ENCODE measurements around the gene UBE2V1.

The UBE2V1 gene

DNA sequence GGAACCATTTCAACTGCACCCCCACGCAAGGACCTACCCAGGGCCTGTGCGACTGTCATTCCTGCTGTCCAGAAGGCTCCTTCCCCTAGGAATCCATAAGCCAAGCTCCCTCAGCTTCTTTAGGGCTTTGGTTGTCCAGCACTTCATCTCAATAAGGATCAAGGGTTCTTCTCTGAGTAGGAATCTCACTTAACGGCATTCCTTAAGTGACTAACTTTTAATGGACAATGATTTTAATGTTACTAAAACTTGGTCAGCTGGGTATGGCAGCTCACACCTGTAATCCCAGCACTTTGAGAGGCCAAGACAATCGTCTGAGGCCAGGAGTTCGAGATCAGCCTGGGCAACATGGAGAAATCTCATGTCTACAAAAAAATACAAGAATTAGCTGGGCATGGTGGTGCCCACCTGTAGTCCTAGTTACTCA, 13.4 kb downstream of the UBE2V1 start:
- peaks cover under 1% of the 10 kb centered on the region; the same call in 1 of the 2 replicates for H3K36me3 ChIP-seq (replicated peaks; ENCODE audit: insufficient read depth, low read length)
- no peak overlapping the region for H3K4me3 ChIP-seq (ENCODE audit: low read length)
- peaks cover 30% of the 10 kb centered on the region for H4K20me1 ChIP-seq (ENCODE audit: insufficient read depth, low read length)
- TF ChIP-seq EZH2 (optimal IDR thresholded peaks at IDR 0.05; ENCODE audit: low read depth, low read length) (no peak), EZH2phosphoT487 (IDR thresholded peaks at IDR 0.05; ENCODE audit: low read length) (no peak)
- TF ChIP-seq, protein P1, sequence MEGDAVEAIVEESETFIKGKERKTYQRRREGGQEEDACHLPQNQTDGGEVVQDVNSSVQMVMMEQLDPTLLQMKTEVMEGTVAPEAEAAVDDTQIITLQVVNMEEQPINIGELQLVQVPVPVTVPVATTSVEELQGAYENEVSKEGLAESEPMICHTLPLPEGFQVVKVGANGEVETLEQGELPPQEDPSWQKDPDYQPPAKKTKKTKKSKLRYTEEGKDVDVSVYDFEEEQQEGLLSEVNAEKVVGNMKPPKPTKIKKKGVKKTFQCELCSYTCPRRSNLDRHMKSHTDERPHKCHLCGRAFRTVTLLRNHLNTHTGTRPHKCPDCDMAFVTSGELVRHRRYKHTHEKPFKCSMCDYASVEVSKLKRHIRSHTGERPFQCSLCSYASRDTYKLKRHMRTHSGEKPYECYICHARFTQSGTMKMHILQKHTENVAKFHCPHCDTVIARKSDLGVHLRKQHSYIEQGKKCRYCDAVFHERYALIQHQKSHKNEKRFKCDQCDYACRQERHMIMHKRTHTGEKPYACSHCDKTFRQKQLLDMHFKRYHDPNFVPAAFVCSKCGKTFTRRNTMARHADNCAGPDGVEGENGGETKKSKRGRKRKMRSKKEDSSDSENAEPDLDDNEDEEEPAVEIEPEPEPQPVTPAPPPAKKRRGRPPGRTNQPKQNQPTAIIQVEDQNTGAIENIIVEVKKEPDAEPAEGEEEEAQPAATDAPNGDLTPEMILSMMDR (IDR thresholded peaks at IDR 0.05; ENCODE audit: low read length), result no peak
- H3K4me1 ChIP-seq (ENCODE audit: low read length), result peaks cover 10% of the 10 kb centered on the region; the same call in 1 of the 2 replicates
- no peak overlapping the region for H3K4me2 ChIP-seq (ENCODE audit: low read depth, low read length)
- no peaks in the 10 kb centered on the region for H3K9me2 ChIP-seq (replicated peaks; ENCODE audit: insufficient read depth, low read length)
- no peak overlapping the region for H3K27ac ChIP-seq (ENCODE audit: low read length)
- no peaks in the 10 kb centered on the region for H3K9me3 ChIP-seq (replicated peaks; ENCODE audit: insufficient read depth, low read length)
- no peak overlapping the region for H2AFZ ChIP-seq (ENCODE audit: low read length)
- no peak for DNase-seq
- H3F3A ChIP-seq (ENCODE audit: insufficient read depth, low read length), result no peaks in the 10 kb centered on the region
- no peaks in the 10 kb centered on the region for H3K27me3 ChIP-seq (replicated peaks; ENCODE audit: insufficient read depth, low read length)
- no peak overlapping the region for H3K9ac ChIP-seq (ENCODE audit: low read length)
- peaks cover 100% of the 10 kb centered on the region for H3K79me2 ChIP-seq (ENCODE audit: low read length)

DNA sequence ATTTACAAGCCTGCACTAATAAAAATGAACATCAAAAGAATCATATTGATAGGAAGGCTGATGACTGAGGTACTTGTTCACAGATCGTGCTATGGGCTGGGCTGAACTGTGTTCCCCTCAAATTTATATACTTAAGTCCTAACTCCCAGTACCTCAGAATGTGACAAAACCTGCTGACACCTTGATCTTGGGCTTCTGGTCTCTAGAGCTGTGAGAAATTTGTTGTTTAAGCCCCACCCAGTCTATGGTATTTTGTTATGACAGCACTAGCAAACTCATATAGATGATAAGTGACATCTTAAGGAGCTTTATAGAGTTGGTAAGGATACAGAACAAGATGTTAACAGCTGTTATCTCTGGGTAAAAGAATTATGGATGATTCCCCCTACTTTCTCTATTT, 13.8 kb downstream of the UBE2V1 start:
- no peak overlapping the region for H3K9ac ChIP-seq (ENCODE audit: low read length)
- no peaks in the 10 kb centered on the region for H3K9me3 ChIP-seq (replicated peaks; ENCODE audit: insufficient read depth, low read length)
- H4K20me1 ChIP-seq (ENCODE audit: insufficient read depth, low read length), result peaks cover 30% of the 10 kb centered on the region
- no peak overlapping the region for H3K27ac ChIP-seq (ENCODE audit: low read length)
- DNase-seq, result no peak
- H3K36me3 ChIP-seq (replicated peaks; ENCODE audit: insufficient read depth, low read length), result peaks cover 3% of the 10 kb centered on the region; the same call in 1 of the 2 replicates
- no peaks in the 10 kb centered on the region for H3F3A ChIP-seq (ENCODE audit: insufficient read depth, low read length)
- no peak overlapping the region for H3K4me3 ChIP-seq (ENCODE audit: low read length)
- H3K9me2 ChIP-seq (replicated peaks; ENCODE audit: insufficient read depth, low read length), result no peaks in the 10 kb centered on the region
- no peak overlapping the region for H2AFZ ChIP-seq (ENCODE audit: low read length)
- TF ChIP-seq EZH2 (optimal IDR thresholded peaks at IDR 0.05; ENCODE audit: low read depth, low read length), result no peak
- TF ChIP-seq, protein P1 (IDR thresholded peaks at IDR 0.05; ENCODE audit: low read length), result no peak
- no peak for TF ChIP-seq EZH2phosphoT487 (IDR thresholded peaks at IDR 0.05; ENCODE audit: low read length)
- no peak overlapping the region for H3K4me2 ChIP-seq (ENCODE audit: low read depth, low read length)
- peaks cover 10% of the 10 kb centered on the region; the same call in 1 of the 2 replicates for H3K4me1 ChIP-seq (ENCODE audit: low read length)
- H3K79me2 ChIP-seq (ENCODE audit: low read length), result peaks cover 99% of the 10 kb centered on the region
- no peaks in the 10 kb centered on the region for H3K27me3 ChIP-seq (replicated peaks; ENCODE audit: insufficient read depth, low read length)

DNA sequence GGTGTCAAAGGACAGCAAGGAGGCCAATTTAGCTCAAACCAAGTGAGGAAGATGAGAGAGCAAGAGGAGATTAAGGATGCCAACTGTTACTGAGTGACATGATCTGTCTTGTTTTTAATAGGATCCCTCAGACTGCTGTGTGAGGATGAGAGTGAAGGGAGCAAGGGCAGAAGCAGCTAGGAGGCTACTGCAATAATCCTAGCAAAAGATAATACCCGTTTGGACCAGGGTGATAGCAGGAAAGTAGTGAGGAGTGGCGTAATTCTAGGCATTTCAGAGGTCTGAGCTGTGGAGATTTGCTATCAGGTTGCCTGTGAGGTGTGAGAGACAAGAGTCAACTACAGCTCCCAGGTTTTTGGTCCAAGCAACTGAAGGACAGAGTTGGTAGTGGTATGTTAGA, 14.7 kb downstream of the UBE2V1 start:
- no peaks in the 10 kb centered on the region for H3K27me3 ChIP-seq (replicated peaks; ENCODE audit: insufficient read depth, low read length)
- H3K36me3 ChIP-seq (replicated peaks; ENCODE audit: insufficient read depth, low read length), result peaks cover 6% of the 10 kb centered on the region; the same call in 1 of the 2 replicates
- no peak for DNase-seq
- H2AFZ ChIP-seq (ENCODE audit: low read length), result no peak overlapping the region
- no peak overlapping the region for H3K4me2 ChIP-seq (ENCODE audit: low read depth, low read length)
- no peaks in the 10 kb centered on the region for H3K9me3 ChIP-seq (replicated peaks; ENCODE audit: insufficient read depth, low read length)
- no peak for TF ChIP-seq EZH2phosphoT487 (IDR thresholded peaks at IDR 0.05; ENCODE audit: low read length)
- no peaks in the 10 kb centered on the region for H3F3A ChIP-seq (ENCODE audit: insufficient read depth, low read length)
- no peak overlapping the region for H3K27ac ChIP-seq (ENCODE audit: low read length)
- peaks cover 10% of the 10 kb centered on the region; the same call in 1 of the 2 replicates for H3K4me1 ChIP-seq (ENCODE audit: low read length)
- H4K20me1 ChIP-seq (ENCODE audit: insufficient read depth, low read length), result peaks cover 30% of the 10 kb centered on the region
- H3K9ac ChIP-seq (ENCODE audit: low read length), result no peak overlapping the region
- H3K79me2 ChIP-seq (ENCODE audit: low read length), result peaks cover 94% of the 10 kb centered on the region
- H3K4me3 ChIP-seq (ENCODE audit: low read length), result no peak overlapping the region
- no peaks in the 10 kb centered on the region for H3K9me2 ChIP-seq (replicated peaks; ENCODE audit: insufficient read depth, low read length)

DNA sequence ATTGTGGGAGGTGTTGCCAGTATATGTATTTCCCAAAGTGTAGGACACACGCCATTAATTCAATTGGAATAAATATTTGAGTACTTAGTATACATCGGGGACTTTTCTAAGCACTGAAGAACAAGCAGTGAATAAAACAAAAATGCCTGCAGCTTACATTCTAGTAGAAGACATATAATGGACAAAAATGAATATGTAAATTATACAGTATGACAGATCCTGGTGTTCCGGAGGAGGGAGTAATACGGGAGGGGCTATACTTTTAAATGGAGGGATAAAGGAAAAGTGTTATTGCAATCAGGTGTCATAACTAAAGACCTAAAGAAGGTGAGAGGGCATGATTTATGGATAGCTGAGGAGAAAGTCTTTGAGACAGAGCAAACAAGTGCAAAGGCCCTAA, 15.1 kb downstream of the UBE2V1 start:
- TF ChIP-seq EZH2phosphoT487 (IDR thresholded peaks at IDR 0.05; ENCODE audit: low read length), result no peak
- TF ChIP-seq EZH2 (optimal IDR thresholded peaks at IDR 0.05; ENCODE audit: low read depth, low read length), result no peak
- TF ChIP-seq, protein P1 (IDR thresholded peaks at IDR 0.05; ENCODE audit: low read length), result no peak
- Histone ChIP-seq H3K27me3 (replicated peaks; ENCODE audit: insufficient read depth, low read length) (no peaks in the 10 kb centered on the region), H3K4me3 (ENCODE audit: low read length) (no peak overlapping the region), H4K20me1 (ENCODE audit: insufficient read depth, low read length) (peaks cover 30% of the 10 kb centered on the region), H3K36me3 (replicated peaks; ENCODE audit: insufficient read depth, low read length) (peaks cover 8% of the 10 kb centered on the region; the same call in 1 of the 2 replicates), H3K9me3 (replicated peaks; ENCODE audit: insufficient read depth, low read length) (no peaks in the 10 kb centered on the region), H3K79me2 (ENCODE audit: low read length) (peaks cover 94% of the 10 kb centered on the region), H3K9ac (ENCODE audit: low read length) (no peak overlapping the region), H3K27ac (ENCODE audit: low read length) (no peak overlapping the region), H3F3A (ENCODE audit: insufficient read depth, low read length) (no peaks in the 10 kb centered on the region), H3K4me2 (ENCODE audit: low read depth, low read length) (no peak overlapping the region), H2AFZ (ENCODE audit: low read length) (no peak overlapping the region), H3K4me1 (ENCODE audit: low read length) (peaks cover 10% of the 10 kb centered on the region; the same call in 1 of the 2 replicates), H3K9me2 (replicated peaks; ENCODE audit: insufficient read depth, low read length) (no peaks in the 10 kb centered on the region)
- no peak for DNase-seq
